ENCODE results near the gene ELFN1.
A peak's percentile ranks its signal among the peaks of the same experiment; 100 is the strongest.

ELFN1 gene

DNA sequence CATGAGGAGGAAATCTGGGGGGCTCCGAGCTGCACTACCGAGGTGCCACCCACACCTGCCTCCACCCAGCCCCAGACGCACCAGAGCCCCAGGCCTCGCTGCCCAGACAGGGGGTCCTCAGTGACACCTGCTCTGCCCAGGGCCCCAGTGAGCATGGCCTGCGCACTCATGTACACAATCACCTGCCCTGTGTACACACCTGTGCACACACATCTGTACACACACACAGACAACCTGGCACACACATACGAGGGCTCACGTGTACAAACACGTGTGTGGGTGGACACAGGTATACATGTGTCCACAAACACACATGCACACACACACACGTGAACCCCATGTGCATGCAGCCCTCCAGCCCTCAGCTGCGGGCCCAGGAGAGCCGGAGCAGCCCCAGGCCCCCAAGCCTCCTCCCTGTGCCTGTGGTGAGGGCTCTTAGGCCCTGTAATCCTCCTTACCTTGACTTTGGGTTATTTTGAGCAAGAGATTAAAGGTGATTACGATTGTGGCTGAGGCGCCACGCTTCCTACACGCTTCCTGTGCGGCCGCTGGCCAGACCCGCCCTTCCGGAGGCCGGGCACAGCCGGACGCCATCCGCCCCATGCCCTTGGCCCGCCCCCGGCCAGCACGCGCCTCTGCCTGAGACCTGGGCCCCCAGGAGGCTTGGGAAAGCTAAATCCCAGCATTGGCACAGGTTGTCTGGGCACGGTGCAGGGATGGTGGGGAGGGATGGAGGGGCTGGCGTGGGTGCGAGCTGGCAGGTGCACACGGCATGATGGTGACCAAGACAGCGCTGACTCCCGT, 71.9 kb downstream of the ELFN1 start:
- DNase-seq (ENCODE audit: low read depth, low spot score), result no peak

DNA sequence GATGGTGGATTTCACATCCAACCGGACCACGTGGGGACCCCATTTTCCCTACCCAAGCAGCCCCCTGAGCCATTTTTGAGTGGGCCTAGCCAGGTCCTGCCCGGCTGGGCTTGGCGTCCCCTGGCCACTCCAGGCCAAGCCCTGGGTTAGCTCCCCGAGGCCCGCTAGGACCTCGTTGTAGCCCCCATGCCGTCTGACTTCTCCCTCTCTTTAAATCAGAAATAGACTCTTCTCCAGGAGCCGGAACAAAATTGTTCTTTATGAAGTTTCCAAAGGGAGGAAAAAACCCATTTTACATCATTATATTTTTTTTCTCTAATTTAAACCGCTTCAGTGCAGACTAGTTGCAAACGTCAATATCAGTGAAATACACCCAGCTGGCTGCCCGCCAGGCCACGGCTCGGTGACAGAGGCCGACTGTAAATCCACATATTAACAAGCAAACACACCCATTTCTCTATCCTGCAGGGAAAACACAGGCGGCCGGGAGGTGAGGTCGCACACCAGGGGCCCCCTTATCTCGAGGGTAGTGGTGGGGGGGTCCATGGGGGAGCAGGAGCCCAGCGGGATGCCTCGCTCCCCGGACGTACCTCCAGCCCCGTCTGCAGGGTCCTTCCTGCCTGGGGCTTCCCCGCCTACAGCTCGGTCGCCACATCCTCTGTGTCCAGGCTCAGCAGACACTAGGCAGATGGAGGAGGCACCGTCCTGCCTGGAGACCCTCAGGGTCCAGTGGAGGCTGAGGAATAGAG, 72.7 kb downstream of the ELFN1 start:
- DNase-seq (ENCODE audit: low read depth, low spot score), result peak; percentile 63

DNA sequence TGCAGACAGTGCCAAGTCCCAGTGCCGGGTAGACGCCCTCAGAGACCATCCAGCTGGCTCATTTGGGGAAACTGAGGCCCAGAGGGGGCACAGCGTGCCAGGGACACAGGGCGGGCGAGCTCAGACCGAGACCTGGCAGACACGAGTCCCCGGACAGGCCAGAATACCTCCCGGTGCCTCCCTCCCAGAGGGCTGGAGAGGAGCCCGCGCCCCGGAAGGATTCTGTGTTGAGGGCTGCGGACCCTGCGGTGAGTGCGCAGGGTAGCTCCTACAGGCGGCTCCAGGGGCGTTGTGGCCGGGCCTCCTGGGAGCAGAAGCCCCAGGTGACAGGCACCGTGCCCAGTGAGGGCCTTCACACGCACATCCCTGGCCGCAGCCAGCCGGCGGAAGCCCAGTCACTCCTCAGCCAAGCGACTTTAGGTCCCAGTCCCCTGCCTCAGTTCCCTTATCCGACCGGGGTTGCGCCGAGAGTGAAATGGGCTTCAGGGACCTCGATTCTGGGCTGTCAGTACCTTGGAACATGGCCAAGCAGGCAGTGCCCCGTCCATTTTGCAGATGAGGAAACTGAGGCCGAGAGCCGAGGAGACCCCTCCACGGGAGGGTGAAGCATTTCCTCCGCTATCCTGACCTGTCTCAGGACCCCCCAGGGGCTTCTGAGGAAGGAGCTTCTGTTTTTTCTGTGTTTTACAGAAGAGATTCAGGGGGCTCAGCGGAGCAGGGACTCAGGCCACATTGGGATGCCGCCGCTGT, 73.6 kb downstream of the ELFN1 start:
- no peak for DNase-seq (ENCODE audit: low read depth, low spot score)

DNA sequence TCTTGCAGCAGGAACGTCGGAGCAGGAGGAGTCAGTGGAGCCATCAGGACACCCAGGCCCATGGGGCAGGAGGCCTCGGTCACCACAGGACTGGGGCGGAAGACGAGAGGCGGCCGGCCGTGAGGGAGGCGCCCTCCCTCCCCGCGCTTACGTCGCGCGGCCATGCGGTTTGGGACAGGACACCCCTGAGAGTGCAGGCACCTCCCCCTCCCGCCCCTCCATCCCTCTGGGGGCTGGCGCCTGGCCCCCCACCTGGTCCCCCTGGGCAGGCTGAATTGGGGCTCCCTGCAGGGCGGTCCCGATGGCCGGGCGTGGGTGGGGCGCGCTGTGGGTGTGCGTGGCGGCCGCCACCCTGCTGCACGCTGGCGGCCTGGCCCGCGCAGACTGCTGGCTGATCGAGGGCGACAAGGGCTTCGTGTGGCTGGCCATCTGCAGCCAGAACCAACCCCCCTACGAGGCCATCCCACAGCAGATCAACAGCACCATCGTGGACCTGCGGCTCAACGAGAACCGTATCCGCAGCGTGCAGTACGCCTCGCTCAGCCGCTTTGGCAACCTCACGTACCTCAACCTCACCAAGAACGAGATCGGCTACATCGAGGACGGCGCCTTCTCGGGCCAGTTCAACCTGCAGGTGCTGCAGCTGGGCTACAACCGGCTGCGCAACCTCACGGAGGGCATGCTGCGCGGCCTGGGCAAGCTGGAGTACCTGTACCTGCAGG, 74.4 kb downstream of the ELFN1 start:
- DNase-seq (ENCODE audit: low read depth, low spot score), result no peak

DNA sequence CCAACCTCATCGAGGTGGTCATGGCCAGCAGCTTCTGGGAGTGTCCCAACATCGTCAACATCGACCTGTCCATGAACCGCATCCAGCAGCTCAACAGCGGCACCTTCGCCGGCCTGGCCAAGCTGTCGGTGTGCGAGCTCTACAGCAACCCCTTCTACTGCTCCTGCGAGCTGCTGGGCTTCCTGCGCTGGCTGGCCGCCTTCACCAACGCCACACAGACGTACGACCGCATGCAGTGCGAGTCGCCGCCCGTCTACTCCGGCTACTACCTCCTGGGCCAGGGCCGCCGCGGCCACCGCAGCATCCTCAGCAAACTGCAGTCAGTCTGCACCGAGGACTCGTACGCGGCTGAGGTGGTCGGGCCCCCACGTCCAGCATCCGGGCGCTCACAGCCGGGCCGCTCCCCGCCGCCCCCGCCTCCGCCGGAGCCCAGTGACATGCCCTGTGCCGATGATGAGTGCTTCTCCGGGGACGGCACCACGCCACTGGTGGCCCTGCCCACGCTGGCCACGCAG, 75.0 kb downstream of the ELFN1 start:
- DNase-seq (ENCODE audit: low read depth, low spot score), result no peak

DNA sequence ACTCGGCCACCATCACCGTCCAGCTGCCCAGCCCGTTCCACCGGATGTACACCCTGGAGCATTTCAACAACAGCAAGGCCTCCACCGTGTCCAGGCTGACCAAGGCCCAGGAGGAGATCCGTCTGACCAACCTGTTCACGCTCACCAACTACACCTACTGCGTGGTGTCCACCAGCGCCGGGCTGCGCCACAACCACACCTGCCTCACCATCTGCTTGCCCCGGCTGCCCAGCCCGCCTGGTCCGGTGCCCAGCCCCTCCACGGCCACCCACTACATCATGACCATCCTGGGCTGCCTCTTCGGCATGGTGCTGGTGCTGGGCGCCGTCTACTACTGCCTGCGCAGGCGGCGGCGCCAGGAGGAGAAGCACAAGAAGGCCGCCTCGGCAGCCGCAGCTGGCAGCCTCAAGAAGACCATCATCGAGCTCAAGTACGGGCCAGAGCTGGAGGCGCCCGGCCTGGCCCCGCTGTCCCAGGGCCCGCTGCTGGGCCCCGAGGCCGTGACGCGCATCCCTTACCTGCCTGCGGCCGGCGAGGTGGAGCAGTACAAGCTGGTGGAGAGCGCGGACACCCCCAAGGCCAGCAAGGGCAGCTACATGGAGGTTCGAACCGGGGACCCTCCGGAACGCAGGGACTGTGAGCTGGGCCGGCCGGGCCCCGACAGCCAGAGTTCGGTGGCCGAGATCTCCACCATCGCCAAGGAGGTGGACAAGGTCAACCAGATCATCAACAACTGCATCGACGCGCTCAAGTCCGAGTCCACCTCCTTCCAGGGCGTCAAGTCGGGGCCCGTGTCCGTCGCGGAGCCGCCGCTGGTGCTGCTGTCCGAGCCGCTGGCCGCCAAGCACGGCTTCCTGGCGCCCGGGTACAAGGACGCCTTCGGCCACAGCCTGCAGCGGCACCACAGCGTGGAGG, 75.8 kb downstream of the ELFN1 start:
- DNase-seq (ENCODE audit: low read depth, low spot score), result no peak

DNA sequence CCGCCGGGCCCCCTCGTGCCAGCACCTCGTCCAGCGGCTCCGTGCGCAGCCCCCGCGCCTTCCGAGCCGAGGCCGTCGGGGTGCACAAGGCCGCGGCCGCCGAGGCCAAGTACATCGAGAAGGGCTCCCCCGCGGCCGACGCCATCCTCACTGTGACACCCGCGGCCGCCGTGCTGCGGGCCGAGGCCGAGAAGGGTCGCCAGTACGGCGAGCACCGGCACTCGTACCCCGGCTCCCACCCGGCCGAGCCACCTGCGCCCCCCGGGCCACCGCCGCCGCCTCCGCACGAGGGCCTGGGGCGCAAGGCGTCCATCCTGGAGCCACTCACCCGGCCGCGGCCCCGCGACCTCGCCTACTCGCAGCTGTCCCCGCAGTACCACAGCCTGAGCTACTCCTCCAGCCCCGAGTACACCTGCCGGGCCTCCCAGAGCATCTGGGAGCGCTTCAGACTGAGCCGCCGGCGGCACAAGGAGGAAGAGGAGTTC, 76.5 kb downstream of the ELFN1 start:
- no peak for DNase-seq (ENCODE audit: low read depth, low spot score)

DNA sequence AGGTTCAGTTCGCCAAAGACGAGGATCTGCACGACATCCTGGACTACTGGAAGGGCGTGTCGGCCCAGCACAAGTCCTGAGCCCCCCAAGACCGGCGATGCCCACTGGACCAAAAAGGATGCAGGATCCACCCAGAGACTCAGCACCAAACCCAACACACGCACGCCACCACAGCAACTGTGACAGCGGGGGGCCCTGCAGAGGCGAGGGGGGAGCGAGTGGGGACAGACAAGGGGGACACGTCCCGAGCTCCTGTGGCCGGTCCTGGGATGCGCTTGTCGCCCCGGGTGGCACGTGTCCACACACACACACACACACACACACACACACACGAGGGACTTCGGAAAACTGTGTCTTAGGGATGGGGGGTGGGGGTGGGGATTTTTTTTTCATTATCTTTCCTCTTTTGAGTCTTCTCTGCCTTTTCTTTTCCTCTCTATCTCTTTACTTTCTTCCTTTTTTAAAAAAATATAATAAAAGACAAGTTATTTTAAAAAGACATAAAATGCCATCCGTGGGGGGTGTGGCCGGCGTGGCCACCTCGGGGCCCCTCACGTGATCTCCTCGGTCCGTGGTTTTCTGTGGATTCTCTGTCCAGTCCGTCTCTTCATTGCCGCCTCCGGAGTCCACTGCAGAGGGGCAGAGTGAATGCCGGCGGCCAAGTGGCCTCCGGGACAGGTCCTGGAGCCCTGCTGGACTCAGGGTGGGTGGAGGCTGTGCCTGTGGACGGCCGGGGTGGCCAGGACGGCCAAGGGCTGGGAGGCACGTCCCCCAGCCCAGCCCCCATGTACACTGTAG, 77.1 kb downstream of the ELFN1 start:
- DNase-seq (ENCODE audit: low read depth, low spot score), result no peak

DNA sequence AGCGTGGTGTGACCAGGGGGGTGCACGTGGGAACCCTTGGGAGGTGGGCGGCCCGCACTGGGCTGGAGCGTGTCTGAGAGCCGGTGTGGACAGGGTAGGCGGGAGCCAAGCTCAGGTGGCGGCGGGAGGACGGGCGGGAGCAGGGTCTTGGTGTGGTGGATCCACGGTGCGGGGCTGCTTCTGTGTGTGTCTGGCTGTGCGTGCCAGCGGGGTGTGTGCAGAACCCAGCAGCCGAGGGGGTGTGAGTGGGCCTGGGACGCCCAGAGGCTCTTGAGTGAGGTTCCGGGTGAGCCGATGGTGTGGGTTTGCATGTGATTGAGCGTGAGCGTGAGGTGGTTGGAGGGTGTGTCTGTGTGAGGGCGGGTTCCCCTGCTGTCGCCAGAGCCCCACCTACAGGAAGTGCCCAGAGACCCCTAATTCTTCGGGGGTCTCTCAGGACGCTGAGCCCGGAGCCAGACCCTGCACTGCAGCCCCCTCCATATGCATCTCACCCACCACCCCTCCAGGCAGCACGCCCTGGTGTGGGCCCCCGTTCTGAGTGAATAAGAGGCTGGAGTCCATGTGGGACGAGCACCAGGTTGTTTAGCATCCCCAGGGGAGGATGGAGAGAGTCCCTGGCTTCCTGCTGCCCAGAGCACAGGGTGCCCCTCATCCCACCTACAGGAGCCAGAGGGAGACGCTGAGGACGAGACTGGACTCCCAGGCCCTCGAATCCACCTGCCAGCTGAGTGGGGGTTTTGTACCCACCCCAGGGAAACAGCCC, 78.2 kb downstream of the ELFN1 start:
- DNase-seq (ENCODE audit: low read depth, low spot score), result no peak

DNA sequence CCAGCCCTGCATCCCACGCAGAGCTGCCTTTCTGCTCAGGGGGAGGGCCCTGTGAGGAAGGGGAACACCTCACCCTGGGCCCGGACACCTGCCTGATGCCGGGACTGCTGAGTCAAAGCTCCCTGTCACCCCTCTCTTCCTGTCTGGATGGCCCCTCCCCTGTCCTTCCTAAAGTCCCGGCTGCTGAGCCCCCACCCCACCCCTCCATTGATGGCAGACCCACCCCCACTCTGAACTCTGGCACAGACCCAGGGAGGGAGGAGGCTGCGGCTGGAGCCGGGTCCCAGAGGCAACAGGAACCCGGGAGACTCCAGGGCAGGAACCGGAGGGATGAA, 78.7 kb downstream of the ELFN1 start:
- no peak for DNase-seq (ENCODE audit: low read depth, low spot score)

DNA sequence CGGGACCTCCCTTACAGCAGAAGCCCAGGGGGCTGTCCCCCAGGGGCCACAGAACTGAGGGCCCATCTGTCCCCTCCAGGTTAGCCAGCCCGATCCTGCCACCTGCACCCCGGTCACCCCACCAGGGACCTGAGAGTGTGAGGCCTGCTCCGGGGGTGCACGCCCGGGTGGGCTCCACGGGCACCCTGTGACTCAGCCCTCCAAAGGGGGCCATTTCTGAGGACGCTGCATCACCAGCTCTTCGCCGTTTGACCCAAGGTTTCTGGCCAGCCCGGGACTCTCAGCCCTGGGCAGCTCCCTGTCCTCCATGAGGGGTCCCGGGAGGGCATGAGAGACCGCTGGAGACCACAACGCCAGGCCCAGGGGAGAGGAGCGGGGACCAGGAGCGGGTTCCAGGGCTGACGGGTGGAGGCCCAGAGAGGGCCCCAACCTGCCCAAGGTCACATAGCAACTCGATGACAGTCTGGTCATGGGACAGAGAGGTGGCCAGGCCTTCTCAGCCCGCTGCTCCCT, 79.3 kb downstream of the ELFN1 start:
- DNase-seq (ENCODE audit: low read depth, low spot score), result no peak

DNA sequence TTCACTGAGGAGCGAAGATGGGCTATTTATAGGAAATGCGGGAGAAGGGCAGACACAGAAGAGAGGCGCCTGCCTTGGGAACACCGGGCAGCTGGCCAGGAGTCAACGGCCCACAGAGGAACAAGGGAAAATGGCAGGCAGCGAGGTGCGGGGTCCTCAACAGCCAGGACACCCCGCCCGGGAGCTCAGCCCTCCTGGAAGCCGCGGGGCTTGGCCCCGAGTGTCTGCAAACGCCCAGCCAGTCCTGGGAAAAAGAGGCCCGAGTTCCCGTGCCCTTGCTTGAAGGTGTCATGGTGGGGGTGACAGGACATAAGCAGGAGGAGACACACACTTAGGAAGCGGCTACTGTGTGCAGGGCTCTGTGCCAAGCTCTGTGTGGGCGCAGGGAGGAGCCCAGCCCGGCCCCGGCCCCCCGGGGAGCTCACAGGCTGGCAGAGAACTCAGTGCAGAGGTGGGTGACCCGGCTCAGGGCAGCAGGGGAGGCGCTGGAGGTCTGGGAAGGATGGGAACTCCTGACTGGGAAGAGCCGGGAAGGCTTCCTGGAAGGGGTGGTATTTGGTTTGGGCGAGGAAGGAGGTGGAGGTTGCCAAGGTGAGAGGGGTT, 79.9 kb downstream of the ELFN1 start:
- DNase-seq (ENCODE audit: low read depth, low spot score), result peak; percentile 37

DNA sequence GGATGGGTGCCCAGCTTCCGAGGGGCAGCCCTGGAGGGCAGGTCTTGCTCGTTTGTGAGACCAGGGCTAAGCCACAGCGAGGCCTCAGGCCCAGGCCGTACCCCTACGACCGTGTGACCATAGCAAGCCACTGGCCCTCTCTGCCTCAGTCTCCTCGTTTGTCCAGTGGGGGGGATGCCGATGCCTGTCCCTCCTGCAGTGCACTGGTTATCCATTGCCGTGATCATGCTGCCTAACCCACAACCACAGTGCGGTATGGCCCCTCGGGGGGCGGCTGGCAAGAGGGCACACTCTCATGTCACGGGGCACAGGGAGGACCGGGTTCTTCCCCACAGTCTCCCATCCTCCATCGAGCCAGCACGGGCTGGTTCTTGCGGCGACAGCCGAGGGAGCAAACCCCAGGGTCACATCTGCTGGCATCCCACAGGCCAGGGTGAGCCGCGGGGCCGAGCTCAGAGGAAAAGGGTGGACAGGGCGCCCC, 80.5 kb downstream of the ELFN1 start:
- DNase-seq (ENCODE audit: low read depth, low spot score), result no peak

DNA sequence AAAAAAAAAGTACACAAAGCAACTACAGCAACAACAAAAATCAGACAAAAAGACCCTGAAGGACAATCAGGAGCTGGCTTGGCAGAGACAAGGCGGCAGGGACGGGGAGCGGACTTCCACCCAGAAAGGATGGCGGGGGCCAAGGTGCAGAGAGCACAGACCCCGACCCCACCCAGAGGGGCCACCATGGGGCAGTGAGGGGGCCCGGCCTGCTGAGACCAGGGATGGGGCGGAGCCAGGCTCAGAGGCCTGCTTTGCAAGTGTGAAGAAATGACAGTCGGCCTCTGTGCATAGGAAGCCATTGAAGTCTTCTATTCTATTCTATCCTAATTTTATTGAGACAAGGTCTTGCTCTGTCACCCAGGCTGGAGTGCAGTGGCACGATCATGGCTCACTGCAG, 82.0 kb downstream of the ELFN1 start:
- DNase-seq (ENCODE audit: low read depth, low spot score), result no peak

DNA sequence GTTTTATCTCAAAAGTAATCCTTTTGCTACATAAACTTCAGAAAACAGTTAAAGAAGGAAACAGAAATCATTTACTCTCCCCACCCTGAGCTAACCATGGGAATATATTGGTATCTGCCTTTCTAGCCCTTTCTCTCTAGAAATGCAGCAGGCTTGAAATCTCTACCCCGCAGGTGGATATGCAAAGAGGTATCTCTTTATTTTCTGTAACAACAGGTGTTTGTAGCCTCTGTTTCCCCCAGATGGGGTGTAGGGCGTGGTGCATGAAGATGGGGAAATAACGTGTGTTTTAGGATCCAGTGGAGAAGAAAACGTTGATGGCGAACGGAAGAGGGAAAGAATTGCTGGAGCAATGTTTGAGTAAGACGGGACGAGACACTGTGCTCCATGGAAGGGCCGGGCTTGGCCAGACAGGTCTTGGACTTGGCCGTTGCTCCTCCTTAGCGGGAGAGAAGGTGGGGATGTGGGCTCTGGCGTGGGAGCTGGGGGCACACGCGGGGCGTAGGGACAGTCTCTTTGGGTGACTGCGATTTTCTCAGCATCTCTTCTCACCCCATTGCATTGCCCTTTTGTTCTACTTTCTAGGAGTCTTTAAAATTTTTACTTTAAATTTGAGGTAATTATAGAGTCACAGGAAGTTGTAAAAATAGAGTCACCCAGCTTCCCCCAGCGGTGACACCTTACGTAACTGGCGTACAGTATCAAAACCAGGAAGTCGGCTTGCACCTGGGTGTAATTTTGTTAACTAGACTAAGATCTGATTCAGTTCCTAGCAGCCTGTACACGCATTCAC, 82.9 kb downstream of the ELFN1 start:
- no peak for DNase-seq (ENCODE audit: low read depth, low spot score)

DNA sequence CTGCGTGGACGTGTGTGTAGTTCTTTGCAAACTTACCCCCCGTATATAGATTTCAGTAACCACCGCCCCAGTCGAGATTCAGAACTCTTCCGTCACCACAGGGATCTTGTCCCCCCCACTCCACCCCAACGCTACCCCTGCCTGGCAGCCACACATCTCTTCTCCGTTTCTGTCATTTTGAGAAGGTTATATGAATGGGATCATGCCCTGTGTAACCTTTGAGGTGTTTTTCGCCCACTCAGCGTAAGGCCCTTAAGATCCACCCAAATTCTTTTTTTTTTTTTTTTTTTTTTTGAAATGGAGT, 83.4 kb downstream of the ELFN1 start:
- DNase-seq (ENCODE audit: low read depth, low spot score), result no peak

DNA sequence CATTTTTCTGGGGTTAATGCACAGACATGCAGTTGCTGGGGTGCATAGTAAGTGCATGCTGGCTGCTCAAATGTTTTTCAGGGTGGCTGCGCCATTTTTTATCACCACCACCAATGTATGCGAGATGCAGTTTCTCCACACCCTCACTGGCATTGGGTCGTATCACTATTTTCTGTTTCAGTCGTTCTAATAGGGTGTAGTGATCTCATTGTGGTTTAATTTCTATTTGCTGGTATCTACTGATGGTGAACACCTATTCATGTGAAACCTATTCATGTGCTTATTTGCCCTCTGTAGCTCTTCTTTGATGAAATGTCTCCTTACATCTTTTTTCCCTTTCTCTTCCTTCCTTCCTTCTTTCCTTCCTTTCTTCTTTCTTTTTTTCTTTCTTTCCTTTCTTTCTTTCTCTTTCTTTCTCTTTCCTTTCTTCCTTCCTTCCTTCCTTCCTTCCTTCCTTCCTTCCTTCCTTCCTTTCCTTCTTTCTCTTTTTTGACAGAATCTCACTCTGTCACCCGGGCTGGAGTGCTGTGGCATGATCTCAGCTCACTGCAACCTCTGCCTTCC, 84.3 kb downstream of the ELFN1 start:
- no peak for DNase-seq (ENCODE audit: low read depth, low spot score)

All from astrocyte of the hippocampus (primary cell).